ENCODE results near the gene TMEM272.

- TF ChIP-seq, protein P1, sequence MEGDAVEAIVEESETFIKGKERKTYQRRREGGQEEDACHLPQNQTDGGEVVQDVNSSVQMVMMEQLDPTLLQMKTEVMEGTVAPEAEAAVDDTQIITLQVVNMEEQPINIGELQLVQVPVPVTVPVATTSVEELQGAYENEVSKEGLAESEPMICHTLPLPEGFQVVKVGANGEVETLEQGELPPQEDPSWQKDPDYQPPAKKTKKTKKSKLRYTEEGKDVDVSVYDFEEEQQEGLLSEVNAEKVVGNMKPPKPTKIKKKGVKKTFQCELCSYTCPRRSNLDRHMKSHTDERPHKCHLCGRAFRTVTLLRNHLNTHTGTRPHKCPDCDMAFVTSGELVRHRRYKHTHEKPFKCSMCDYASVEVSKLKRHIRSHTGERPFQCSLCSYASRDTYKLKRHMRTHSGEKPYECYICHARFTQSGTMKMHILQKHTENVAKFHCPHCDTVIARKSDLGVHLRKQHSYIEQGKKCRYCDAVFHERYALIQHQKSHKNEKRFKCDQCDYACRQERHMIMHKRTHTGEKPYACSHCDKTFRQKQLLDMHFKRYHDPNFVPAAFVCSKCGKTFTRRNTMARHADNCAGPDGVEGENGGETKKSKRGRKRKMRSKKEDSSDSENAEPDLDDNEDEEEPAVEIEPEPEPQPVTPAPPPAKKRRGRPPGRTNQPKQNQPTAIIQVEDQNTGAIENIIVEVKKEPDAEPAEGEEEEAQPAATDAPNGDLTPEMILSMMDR (IDR thresholded peaks at IDR 0.05) = no peak
- TF ChIP-seq POLR2A (IDR thresholded peaks at IDR 0.05) = no peak
These were observed 3.2 kb downstream of the TMEM272 start for GRCh38 chr13:51841732-51842131.

All from vagina (tissue), 2 donors.